Urinary bladder (tissue), 4 donors: ENCODE results near the gene GXYLT1. TPM values are rescaled to one million over a fixed set of nuclear protein-coding genes. Genes with fewer than 3 reads are reported as not detected.

ENCODE experiments used
- DNase-seq: peaks from one replicate; pipeline ENCODE4 v3.0.0-alpha.2; 2015; ENCODE audit errors: extremely low spot score
- H3K27ac ChIP-seq: one replicate; pipeline ENCODE4 v1.5.1; 2013; ENCODE audit warnings: low read depth, mild to moderate bottlenecking, moderate library complexity
- H3K36me3 ChIP-seq: one replicate; pipeline ENCODE4 v1.6.1; 2013; ENCODE audit warnings: mild to moderate bottlenecking, moderate library complexity; ENCODE audit not compliant: insufficient read depth
- H3K4me1 ChIP-seq: one replicate; pipeline ENCODE4 v1.6.1; 2013; ENCODE audit warnings: mild to moderate bottlenecking, moderate library complexity; ENCODE audit not compliant: insufficient read depth
- H3K4me3 ChIP-seq: one replicate; pipeline ENCODE4 v1.5.1; 2013; ENCODE audit warnings: low read depth, low read length
- WGBS: extraction: QIAGEN DNeasy Blood & Tissue Kit; methylation state at CpG from one replicate; pipeline ENCODE4 v1.1.7; 2013; 5-methylcytosine and 5-hydroxymethylcytosine counted together
- polyA plus RNA-seq: library from polyadenylated mRNA; stranded (reverse); fragments of 200-250 nt; gene quantifications from one replicate; pipeline ENCODE4 v1.2.3, GENCODE V29; 2013
- total RNA-seq: library from RNA; depleted of rRNA; stranded (reverse); fragments of >200 nt; gene quantifications from one replicate; pipeline ENCODE4 v1.2.3, GENCODE V29; 2014
- donor health status: healthy with polysubstance abuse.
- donor health status: healthy.

The GXYLT1 gene
- total and polyA plus RNA-seq, 2 donors = 3.6 to 39.2 TPM

GRCh38 chr12:42103155-42103554, 41.5 kb downstream of the GXYLT1 start:
- Histone ChIP-seq H3K36me3 (no peaks in the 10 kb centered on the region), H3K4me3 (no peak overlapping the region), H3K4me1 (no peaks in the 10 kb centered on the region), H3K27ac (no peak overlapping the region)
- no peak for DNase-seq
- WGBS = 80% methylated on average over 4 of the region's 4 CpGs

GRCh38 chr12:42102720-42103119, 42.0 kb downstream of the GXYLT1 start:
- H3K4me1 ChIP-seq = no peaks in the 10 kb centered on the region
- DNase-seq = no peak
- no peak overlapping the region for H3K4me3 ChIP-seq
- no peak overlapping the region for H3K27ac ChIP-seq
- WGBS = 97% methylated on average over 3 of the region's 3 CpGs
- no peaks in the 10 kb centered on the region for H3K36me3 ChIP-seq

DNA sequence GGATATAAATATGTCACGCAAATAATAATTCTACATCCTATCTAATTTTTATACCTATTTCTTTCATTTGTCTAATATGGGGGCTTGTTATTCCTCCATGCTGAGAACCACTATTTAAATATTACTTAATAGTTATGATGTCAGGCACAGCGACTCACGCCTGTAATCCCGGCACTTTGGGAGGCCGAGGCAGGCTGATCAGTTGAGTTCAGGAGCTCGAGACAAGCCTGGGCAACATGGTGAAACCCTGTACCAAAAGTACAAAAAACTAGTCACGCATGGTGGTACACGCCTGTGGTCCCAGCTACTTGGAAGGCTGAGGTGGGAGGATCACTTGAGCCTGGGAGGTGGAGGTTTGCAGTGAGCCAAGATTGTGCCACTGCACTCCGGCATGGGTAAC, 45.2 kb downstream of the GXYLT1 start:
- Histone ChIP-seq H3K27ac (no peak overlapping the region), H3K36me3 (peaks cover 2% of the 10 kb centered on the region), H3K4me3 (no peak overlapping the region), H3K4me1 (no peaks in the 10 kb centered on the region)
- DNase-seq = no peak
- 95% methylated on average over 9 of the region's 9 CpGs for WGBS

GRCh38 chr12:42097971-42098370, 46.7 kb downstream of the GXYLT1 start:
- Histone ChIP-seq H3K4me3 (no peak overlapping the region), H3K4me1 (no peaks in the 10 kb centered on the region), H3K36me3 (peaks cover 2% of the 10 kb centered on the region), H3K27ac (no peak overlapping the region)
- 78% methylated on average over 5 of the region's 5 CpGs for WGBS
- DNase-seq = no peak

GRCh38 chr12:42094277-42094676, 50.4 kb downstream of the GXYLT1 start:
- Histone ChIP-seq H3K4me1 (no peaks in the 10 kb centered on the region), H3K27ac (no peak overlapping the region), H3K36me3 (peaks cover 2% of the 10 kb centered on the region), H3K4me3 (no peak overlapping the region)
- WGBS = 85% methylated on average over 5 of the region's 5 CpGs
- DNase-seq = no peak

DNA sequence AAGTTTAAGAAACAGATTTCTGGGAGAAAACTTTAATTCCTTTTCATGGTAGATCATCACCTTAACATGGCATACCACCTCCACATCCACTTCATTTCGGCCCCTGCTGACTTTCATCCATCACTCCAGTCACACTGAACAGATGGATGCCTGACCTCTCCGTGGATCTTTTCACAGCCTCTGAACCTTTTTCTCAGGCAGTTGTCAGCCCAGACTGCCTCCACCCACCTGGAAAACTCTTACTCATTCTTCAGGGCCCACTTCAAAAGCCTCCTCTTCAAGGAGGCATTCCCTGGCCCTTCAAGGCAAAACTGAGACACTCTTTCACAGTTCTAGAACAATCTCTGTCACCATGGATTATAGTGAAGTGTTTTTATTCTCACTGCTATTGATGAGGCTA, 52.9 kb downstream of the GXYLT1 start:
- H3K4me3 ChIP-seq = no peak overlapping the region
- WGBS = 87% methylated on average over 2 of the region's 2 CpGs
- H3K27ac ChIP-seq = no peak overlapping the region
- no peaks in the 10 kb centered on the region for H3K4me1 ChIP-seq
- no peaks in the 10 kb centered on the region for H3K36me3 ChIP-seq
- DNase-seq = no peak

GRCh38 chr12:42090899-42091298, 53.8 kb downstream of the GXYLT1 start:
- Histone ChIP-seq H3K27ac (no peak overlapping the region), H3K36me3 (no peaks in the 10 kb centered on the region), H3K4me3 (no peak overlapping the region), H3K4me1 (no peaks in the 10 kb centered on the region)
- no peak for DNase-seq

- 32% methylated on average over 2 of the region's 2 CpGs for WGBS
- peaks cover 2% of the 10 kb centered on the region for H3K36me3 ChIP-seq
- H3K4me1 ChIP-seq = no peaks in the 10 kb centered on the region
- no peak overlapping the region for H3K27ac ChIP-seq
- H3K4me3 ChIP-seq = no peak overlapping the region
- no peak for DNase-seq
These were observed 58.6 kb downstream of the GXYLT1 start for GRCh38 chr12:42086031-42086430.

GRCh38 chr12:42085594-42085993, 59.1 kb downstream of the GXYLT1 start:
- Histone ChIP-seq H3K27ac (no peak overlapping the region), H3K4me3 (no peak overlapping the region), H3K36me3 (peaks cover 2% of the 10 kb centered on the region), H3K4me1 (no peaks in the 10 kb centered on the region)
- no peak for DNase-seq
- 81% methylated on average over 3 of the region's 3 CpGs for WGBS

- no peak overlapping the region for H3K27ac ChIP-seq
- H3K4me1 ChIP-seq = no peaks in the 10 kb centered on the region
- no peak overlapping the region for H3K4me3 ChIP-seq
- DNase-seq = no peak
- peaks cover 2% of the 10 kb centered on the region for H3K36me3 ChIP-seq
These were observed 60.2 kb downstream of the GXYLT1 start for GRCh38 chr12:42084522-42084921.

GRCh38 chr12:42076976-42077375, 67.7 kb downstream of the GXYLT1 start:
- Histone ChIP-seq H3K4me1 (no peaks in the 10 kb centered on the region), H3K36me3 (no peaks in the 10 kb centered on the region), H3K4me3 (no peak overlapping the region), H3K27ac (no peak overlapping the region)
- no peak for DNase-seq
- whole genome bisulfite sequencing = 80% methylated on average over 3 of the region's 3 CpGs

GRCh38 chr12:42070036-42070435, 74.6 kb downstream of the GXYLT1 start:
- 70% methylated on average over 4 of the region's 4 CpGs for WGBS
- Histone ChIP-seq H3K4me1 (no peaks in the 10 kb centered on the region), H3K4me3 (no peak overlapping the region), H3K27ac (no peak overlapping the region), H3K36me3 (no peaks in the 10 kb centered on the region)
- no peak for DNase-seq

- H3K27ac ChIP-seq = no peak overlapping the region
- no peak overlapping the region for H3K4me3 ChIP-seq
- no peaks in the 10 kb centered on the region for H3K36me3 ChIP-seq
- no peaks in the 10 kb centered on the region for H3K4me1 ChIP-seq
- DNase-seq = no peak
These were observed 85.5 kb downstream of the GXYLT1 start for GRCh38 chr12:42059127-42059526.

GRCh38 chr12:42056130-42056529, 88.5 kb downstream of the GXYLT1 start:
- Histone ChIP-seq H3K36me3 (no peaks in the 10 kb centered on the region), H3K4me3 (no peak overlapping the region), H3K4me1 (no peaks in the 10 kb centered on the region), H3K27ac (no peak overlapping the region)
- no peak for DNase-seq
- 83% methylated on average over 3 of the region's 3 CpGs for WGBS

DNA sequence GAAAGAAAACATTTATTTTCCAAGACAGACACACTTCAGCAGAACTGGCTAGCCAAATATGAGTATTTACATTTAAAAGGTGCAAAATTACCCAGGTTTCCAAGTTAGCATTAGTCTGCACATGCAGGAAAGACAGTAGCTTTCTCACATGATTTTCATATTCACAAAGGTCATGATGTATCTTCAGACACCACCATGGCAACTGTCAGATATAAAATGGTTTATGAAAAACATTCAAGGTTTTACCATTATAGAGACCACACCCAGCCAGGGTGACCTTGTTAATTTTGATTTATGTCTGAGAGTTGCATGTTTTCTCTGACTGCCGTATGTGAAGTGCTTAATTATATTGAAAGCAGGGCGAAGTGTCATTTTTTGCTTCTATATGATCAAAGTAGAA, 91.2 kb downstream of the GXYLT1 start:
- WGBS = 72% methylated on average over 2 of the region's 2 CpGs
- Histone ChIP-seq H3K36me3 (no peaks in the 10 kb centered on the region), H3K4me1 (no peaks in the 10 kb centered on the region), H3K4me3 (no peak overlapping the region), H3K27ac (no peak overlapping the region)
- DNase-seq = no peak
